ENCODE results near the gene NDUFA11. TPM values are rescaled to one million over a fixed set of nuclear protein-coding genes. Genes with fewer than 3 reads are reported as not detected.
A peak's percentile ranks its signal among the peaks of the same experiment; 100 is the strongest.

The NDUFA11 gene
- total and polyA plus RNA-seq, 11 donors, result 388 to 945 (median 491) TPM

GRCh38 chr19:5895890-5896289, 7.7 kb downstream of the NDUFA11 start:
- H3K4me1 ChIP-seq, result peaks cover 0 to 65% (median 27%) of the 10 kb centered on the region in 12 donors

GRCh38 chr19:5895409-5895808, 8.2 kb downstream of the NDUFA11 start:
- no peaks in the 10 kb centered on the region for H3K9me3 ChIP-seq
- peak in 3 of 5 donors; percentile 60 to 77 (median 61) for DNase-seq
- intact Hi-C loops (cut with DNase I), result loop anchor here in 1 of 10 donors (5.0 kb wide), 1 partner anchor 88 kb away; the partner anchor contains the start of gene NRTN
- H3K4me3 ChIP-seq, result no peak overlapping the region
- peaks cover 0 to 34% (median 21%) of the 10 kb centered on the region in 9 donors for H3K36me3 ChIP-seq
- TF ChIP-seq CTCF (IDR thresholded peaks at IDR 0.05), result no peak
- ATAC-seq, result peak; percentile 35 to 66 (median 60)
- H3K4me1 ChIP-seq, result peaks cover 0 to 60% (median 27%) of the 10 kb centered on the region in 12 donors
- H3K27me3 ChIP-seq, result peaks cover 0 to 15% (median 0%) of the 10 kb centered on the region in 9 donors
- 50 to 59% (median 54%) methylated on average over 8 to 15 of the region's 15 CpGs for WGBS, 4 donors
- peak overlapping the region in 11 of 12 donors; percentile 65 to 93 (median 82) for H3K27ac ChIP-seq

More at GRCh38 chr19:5895890-5896289, 7.7 kb downstream of the NDUFA11 start:
- DNase-seq (no peak), ATAC-seq (no peak)
- TF ChIP-seq CTCF (IDR thresholded peaks at IDR 0.05), result no peak
- no peak for TF ChIP-seq POLR2A (IDR thresholded peaks at IDR 0.05)
- Histone ChIP-seq H3K27ac (peak overlapping the region in 9 of 12 donors; percentile 69 to 93 (median 87)), H3K4me3 (no peak overlapping the region), H3K36me3 (peaks cover 0 to 38% (median 23%) of the 10 kb centered on the region in 9 donors), H3K27me3 (peaks cover 0 to 14% (median 0%) of the 10 kb centered on the region in 9 donors), H3K9me3 (no peaks in the 10 kb centered on the region)
- intact Hi-C loops (cut with DNase I), result loop anchor here in 1 of 10 donors (5.0 kb wide), 1 partner anchor 89 kb away; the partner anchor contains the start of gene NRTN
- 81 to 87% (median 85%) methylated on average over 8 of the region's 8 CpGs for WGBS, 4 donors

DNA sequence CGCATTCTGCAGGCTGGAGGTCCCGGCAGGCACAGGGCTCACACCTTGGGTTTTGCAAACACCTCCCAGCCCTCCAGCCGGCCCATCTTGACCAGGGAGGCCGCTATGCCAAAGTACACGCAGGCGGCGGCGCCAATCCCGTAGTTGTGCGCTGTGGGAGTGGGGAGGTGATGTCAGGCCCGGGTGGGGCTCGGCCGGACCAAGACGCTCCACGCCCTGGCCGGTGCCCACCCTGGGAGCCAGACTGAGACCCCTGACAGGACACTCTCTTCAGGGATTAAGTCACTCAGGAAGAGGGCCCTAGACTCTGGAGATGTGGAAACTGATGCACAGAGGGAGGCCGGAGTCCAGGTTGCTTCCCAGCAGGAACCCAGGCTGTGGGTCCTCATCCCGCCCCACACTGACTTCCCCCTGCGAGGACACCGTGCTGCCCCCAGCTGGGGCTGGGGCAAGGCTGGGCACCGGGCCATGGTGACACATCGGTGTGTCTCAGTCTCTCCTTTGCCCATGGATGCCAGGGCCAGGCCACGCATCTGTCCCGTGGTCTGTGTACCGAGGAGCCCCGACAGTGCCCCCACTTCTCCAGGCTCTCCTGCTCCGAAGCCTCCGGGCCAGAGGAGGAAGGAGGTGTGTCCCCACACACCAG, 8.8 kb downstream of the NDUFA11 start:
- TF ChIP-seq CTCF (IDR thresholded peaks at IDR 0.05) (no peak), POLR2A (IDR thresholded peaks at IDR 0.05) (no peak)
- H3K27me3 ChIP-seq, result peaks cover 0 to 15% (median 0%) of the 10 kb centered on the region in 9 donors
- H3K4me3 ChIP-seq, result no peak overlapping the region
- intact Hi-C loops (cut with DNase I), result loop anchor here in 8 of 10 donors (1.0 to 5.0 kb wide), 4 partner anchors 68 to 93 kb away; partner anchors contain the start of gene NRTN (in 2 of the 8)
- 43 to 60% (median 46%) methylated on average over 22 to 28 of the region's 28 CpGs for WGBS, 4 donors
- peaks cover 0 to 60% (median 27%) of the 10 kb centered on the region in 12 donors for H3K4me1 ChIP-seq
- peak in 2 of 4 donors; percentile 7 to 10 for ATAC-seq
- peak overlapping the region in 11 of 12 donors; percentile 65 to 93 (median 82) for H3K27ac ChIP-seq
- H3K9me3 ChIP-seq, result no peaks in the 10 kb centered on the region
- peaks cover 0 to 31% (median 16%) of the 10 kb centered on the region in 9 donors for H3K36me3 ChIP-seq
- peak in 1 of 5 donors; percentile 66 for DNase-seq

Data from heart left ventricle (tissue), 16 donors.